Right hindlimb (tissue), 1 donor: ENCODE data around the gene EHD4.

Experiments
- DNase-seq: peaks from one replicate; pipeline ENCODE4 v3.0.0-alpha.2; 2018

EHD4 gene

GRCh38 chr15:41972253-41973242 lies at the start of gene EHD4:
Gene EHD4, minus strand, starts transcription at chr15:41972557. Its CDS starts 63 bp downstream, at chr15:41972494.
- DNase-seq: peak; percentile 96

- DNase-seq: no peak
Observed at GRCh38 chr15:42021593-42021992, 49.2 kb upstream of the EHD4 start.

- no peak for DNase-seq
Observed at GRCh38 chr15:42020713-42021273, 48.4 kb upstream of the EHD4 start, which contains the start of gene PLA2G4E. Gene PLA2G4E, minus strand, starts transcription at chr15:42021042. Its CDS starts 12 bp downstream, at chr15:42021030.

GRCh38 chr15:42018306-42019224 lies 46.2 kb upstream of the EHD4 start:
- DNase-seq: no peak

GRCh38 chr15:42016971-42017370 lies 44.6 kb upstream of the EHD4 start:
- no peak for DNase-seq

- DNase-seq: no peak
Observed at GRCh38 chr15:42014406-42014805, 42.0 kb upstream of the EHD4 start.

- DNase-seq: no peak
Observed at GRCh38 chr15:42012928-42013482, 40.6 kb upstream of the EHD4 start.

GRCh38 chr15:42012241-42012640 lies 39.9 kb upstream of the EHD4 start:
- no peak for DNase-seq

GRCh38 chr15:42011074-42011473 lies 38.7 kb upstream of the EHD4 start:
- DNase-seq: no peak

GRCh38 chr15:42010434-42010833 lies 38.1 kb upstream of the EHD4 start:
- DNase-seq: no peak

GRCh38 chr15:42009474-42009873 lies 37.1 kb upstream of the EHD4 start:
- DNase-seq: no peak

- DNase-seq: no peak
Observed at GRCh38 chr15:42009022-42009421, 36.7 kb upstream of the EHD4 start.

GRCh38 chr15:42007386-42007785 lies 35.0 kb upstream of the EHD4 start:
- no peak for DNase-seq

GRCh38 chr15:42002333-42002732 lies 30.0 kb upstream of the EHD4 start:
- DNase-seq: no peak

GRCh38 chr15:42001236-42001635 lies 28.9 kb upstream of the EHD4 start:
- no peak for DNase-seq

GRCh38 chr15:41999290-42000285 lies 27.2 kb upstream of the EHD4 start:
- no peak for DNase-seq

- DNase-seq: no peak
Observed at GRCh38 chr15:41997845-41998244, 25.5 kb upstream of the EHD4 start.

- DNase-seq: no peak
Observed at GRCh38 chr15:41996921-41997592, 24.7 kb upstream of the EHD4 start.

GRCh38 chr15:41996376-41996775 lies 24.0 kb upstream of the EHD4 start:
- DNase-seq: no peak

GRCh38 chr15:41995476-41995855 lies 23.1 kb upstream of the EHD4 start:
- DNase-seq: no peak
